Measurements from ENCODE around the gene COL9A3.

Gene COL9A3

DNA sequence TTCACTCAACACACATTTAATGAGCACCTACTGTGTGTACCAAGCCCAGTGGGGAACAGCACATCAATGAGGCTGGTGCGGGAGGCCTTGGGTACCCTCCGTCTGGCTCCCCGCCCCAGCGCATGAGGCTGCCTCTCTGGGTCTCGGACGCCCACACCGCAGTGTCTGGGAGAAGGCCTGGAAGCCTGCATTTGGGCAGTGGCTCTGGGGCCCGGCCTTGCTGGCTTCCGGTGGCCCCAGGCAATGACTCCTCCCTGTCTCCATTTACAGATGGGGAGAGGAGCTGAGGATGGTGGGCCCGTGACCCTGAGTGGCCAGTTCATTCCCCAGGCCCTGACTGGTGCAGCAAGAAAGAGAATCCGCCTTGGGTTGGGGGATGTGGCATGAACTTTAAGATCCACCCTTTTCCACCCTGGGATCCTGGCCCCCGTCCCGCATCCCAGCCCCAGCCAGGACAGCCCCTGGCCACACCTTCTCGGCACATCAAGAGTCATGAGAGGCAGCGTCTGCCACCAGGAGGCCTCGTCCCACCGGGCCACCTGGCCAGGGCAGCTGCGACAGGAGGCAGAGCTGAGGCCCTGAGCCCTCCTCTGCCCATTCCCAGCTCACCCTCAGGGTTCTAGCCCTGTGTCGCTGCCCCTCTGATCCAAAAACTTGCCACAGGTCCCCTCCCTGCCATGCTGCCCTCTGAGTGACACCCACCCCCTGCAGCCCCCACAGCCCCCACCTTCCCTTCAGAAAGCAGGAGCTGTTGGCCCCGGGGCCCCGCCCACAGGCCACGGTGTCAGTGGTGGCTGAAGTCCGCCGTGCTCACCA lies 38.0 kb upstream of the COL9A3 start:
- DNase-seq, result no peak

DNA sequence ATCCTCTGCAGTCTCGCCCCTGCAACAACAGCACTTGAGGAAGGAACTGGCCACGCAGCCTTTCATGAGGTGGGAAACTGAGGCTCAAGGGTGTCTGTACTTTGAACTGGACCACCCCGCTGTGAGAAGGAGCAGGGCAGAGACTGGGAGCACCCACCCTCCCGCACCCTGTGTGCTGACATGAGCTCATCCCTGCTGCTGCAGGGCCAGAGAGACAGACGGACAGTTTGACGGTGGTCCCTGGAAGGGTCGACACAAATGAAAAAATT lies 37.5 kb upstream of the COL9A3 start:
- no peak for DNase-seq

DNA sequence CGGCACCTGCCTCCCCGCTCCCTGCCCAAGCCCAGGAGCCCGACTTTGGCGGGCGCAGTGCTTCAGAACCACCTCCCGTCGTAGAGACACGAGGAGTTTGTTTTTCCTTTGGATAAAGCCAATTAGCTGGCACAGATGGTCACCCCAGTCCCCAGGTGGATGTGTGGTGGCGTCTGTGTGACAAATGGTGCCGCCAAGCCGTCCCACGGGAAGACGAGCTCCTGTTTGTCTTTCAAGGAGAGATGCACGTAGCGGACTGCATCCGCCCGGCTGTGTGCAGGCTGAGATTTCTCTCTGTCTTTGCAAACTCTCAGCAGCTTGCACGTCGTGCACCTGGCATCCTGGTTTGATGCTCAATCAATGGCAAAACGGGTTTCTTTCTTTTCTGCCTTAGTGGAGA lies 36.6 kb upstream of the COL9A3 start:
- no peak for DNase-seq

DNA sequence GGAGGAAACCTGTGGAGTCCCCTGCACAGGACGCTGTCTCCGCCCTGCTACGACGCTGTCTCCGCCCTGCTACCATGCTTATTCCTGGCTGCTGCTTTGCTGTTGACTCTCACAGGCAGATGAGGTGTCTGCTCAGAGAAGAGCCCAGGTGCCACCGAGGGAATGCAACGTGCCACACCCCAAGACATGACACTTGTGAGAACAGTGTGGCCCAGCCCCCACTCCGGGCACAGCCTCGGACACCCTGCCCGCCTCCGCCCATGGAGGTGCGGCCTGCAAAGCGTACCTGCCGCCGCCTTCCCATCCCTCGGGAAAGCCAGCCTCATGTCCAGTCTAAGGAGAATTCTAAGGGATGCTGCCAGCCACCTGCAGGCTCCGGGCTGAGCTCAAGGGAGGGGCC lies 36.2 kb upstream of the COL9A3 start:
- no peak for DNase-seq

DNA sequence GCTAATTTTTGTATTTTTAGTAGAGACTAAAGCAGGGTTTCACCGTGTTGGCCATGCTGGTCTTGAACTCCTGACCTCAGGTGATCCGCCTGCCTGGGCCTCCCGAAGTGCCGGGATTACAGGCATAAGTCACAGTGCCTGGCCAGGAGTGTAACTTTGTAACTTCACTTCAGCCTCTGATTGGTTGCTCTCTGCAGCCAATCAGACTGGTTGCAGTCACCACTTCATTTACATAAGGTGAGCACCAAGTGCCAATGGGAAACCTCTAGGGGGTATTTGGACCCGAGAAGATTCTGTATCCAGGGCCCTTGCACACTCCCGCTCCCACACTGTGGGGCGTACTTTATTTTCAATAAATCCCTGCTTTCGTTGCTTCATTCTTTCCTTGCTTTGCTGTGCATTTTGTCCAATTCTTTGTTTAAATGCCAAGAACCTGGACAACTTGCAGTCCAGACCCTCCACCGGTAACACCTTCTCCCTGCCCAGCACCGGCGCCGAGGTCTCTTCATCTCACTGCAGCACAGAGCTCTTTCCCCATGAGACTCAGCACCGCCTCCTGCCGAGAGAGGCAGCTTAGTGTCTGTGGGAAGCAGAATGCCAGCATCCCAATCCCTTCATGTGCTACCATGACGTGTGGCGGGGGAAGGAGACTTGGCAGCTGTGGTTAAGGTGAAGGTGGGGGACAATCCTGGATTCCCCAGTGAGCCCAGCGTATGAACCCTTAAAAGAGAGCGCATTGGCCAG lies 34.5 kb upstream of the COL9A3 start:
- no peak for DNase-seq

DNA sequence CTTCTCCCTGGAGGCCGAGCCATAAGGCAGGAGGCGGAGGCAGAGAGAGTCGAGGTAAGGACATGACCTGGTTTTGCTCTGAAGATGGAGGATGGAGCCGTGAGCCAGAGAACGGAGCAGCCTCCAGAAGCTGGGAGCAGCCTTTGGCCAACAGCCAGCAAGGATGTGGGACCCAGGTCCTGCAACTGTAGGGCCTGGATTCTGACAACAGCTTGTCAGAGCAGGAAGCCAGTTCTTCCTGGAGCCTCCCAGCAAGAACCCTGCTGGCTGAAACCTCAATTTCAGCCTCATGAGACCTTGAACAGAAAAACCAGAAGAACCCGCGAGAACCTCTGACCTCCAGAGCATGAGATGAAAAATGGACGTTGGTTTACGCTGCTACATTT lies 34.0 kb upstream of the COL9A3 start:
- no peak for DNase-seq

DNA sequence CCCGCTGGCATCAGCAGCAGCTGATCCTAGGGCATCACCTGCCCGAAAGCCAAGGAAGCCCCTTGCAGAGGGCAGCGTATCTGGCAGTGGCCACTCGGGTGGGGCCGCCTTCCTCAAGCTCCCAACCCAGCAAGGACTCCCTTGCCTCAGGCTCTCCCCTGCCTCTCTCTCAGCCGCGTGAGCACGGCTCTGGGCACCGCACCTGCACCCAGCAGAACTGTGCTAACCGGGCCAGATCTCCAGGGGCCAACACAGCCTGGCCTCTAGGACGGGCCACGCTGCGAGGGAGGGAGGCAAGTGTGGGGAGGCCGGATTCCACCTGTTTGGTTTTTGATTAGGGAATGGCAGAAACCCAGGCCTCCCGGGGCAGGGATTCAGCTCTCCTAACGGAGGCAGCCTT lies 32.4 kb upstream of the COL9A3 start:
- DNase-seq, result no peak

DNA sequence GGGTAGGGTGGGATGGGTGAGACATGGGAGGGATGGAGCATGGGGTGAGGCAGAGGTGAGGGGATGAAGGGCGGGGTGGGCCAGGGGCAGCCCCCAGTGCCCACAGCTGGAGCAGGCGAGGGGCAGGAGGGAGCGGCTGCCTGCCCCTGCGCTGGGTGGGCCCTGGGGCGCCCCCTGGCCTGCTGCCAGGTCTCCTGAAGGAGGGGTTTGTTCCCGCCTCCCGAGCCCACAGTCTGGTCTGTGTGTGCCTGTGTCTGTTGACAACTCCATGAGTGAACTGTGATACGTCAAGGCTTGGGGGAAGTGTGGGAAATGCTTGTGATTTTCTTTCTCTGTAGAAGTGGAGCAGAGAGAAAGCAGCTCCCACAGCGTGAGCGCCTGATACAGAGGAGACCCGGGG lies 31.5 kb upstream of the COL9A3 start:
- DNase-seq, result no peak

DNA sequence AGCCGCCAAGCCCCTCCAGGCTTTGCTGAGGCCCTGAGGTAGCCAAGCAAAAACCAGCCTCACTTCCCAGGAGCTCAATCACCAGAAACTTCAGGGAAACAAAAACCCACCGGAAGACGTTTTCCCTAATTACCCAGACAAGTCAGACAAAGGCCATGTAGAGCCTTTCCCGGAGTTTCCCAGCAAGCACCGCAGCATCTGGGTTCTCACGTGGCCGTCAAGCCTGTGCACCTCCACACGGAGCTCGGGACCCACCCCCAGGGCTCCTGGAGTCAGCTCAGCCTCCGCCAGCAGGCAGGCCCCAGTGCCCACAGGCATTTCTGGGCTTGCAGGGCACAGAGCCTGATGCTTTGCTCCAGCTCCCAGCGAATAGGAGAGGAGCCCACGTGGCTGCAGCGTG lies 30.7 kb upstream of the COL9A3 start:
- DNase-seq, result peak in 6 of 56 donors; percentile 8 to 54 (median 30)

DNA sequence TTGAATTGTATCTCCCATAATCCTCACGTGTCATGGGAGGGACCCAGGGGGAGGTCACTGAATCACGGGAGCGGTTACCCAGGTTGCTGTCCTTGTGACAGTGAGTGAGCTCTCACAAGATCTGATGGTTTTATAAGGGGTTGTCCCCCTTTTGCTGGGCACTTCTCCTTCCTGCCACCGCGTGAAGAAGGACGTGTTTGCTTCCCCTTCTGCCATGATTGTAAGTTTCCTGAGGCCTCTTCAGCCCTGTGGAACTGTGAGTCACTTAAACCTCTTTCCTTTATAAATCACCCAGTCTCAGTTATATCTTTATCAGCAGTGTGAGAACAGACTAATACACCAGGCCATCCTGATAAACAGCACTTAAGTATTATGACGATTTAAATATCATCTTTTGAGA lies 29.5 kb upstream of the COL9A3 start:
- DNase-seq, result no peak

DNA sequence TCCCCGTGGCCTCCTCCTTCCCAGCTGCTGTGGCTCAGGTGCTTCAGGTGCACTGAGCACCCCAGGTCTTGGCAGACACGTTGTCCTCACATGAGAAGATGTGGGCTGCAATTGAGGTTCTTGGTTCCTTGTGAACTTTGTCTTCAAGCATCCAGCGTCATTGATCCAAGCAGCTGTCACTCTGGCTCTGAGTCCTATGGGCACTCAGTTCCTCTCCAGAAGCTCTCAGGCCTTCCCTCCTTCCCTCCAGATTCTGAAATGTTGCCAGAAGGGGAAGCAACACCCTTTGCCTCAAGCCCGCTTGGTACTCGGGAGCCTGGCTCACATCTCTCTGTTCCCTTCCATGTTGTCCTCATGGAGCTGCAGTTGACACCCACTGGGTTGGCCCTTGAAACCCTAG lies 29.0 kb upstream of the COL9A3 start:
- no peak for DNase-seq

DNA sequence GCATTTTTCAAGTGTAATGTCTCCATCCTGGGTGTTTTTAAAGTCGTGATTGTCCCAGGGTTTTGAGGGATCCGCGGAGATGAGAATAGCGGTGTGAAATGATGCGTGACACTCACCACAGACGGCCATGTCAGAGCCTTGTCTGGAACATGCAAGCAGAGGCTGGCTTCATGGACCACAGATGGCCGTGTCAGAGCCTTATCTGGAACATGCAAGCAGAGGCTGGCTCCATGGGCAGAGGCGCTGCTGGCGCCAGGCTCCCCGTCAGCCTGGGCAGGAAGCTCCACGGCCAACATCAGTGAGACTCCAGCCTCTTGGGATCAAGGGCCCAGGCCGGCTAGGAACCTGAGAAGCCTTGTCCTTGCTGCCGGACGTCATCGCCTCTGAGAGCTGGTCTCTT lies 28.2 kb upstream of the COL9A3 start:
- DNase-seq, result no peak

DNA sequence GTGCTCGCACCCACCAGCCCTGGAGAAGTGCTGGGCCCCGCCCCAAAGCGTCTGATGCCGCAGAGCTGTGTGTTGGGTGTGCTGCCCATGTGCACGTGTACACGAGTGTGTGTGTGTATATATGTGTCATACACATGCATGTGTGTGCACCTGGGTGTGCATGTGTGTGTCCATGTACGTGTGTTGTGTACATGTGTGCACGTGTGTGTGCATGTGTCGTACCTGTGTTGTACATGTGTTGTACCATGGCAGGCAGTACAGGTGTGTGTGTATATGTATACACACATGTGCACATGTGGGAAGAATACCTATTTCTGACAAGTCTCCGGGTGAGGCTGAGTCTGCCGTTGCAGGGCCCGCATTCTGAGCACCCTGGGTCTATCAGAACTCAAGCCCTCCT lies 26.8 kb upstream of the COL9A3 start:
- DNase-seq, result no peak

DNA sequence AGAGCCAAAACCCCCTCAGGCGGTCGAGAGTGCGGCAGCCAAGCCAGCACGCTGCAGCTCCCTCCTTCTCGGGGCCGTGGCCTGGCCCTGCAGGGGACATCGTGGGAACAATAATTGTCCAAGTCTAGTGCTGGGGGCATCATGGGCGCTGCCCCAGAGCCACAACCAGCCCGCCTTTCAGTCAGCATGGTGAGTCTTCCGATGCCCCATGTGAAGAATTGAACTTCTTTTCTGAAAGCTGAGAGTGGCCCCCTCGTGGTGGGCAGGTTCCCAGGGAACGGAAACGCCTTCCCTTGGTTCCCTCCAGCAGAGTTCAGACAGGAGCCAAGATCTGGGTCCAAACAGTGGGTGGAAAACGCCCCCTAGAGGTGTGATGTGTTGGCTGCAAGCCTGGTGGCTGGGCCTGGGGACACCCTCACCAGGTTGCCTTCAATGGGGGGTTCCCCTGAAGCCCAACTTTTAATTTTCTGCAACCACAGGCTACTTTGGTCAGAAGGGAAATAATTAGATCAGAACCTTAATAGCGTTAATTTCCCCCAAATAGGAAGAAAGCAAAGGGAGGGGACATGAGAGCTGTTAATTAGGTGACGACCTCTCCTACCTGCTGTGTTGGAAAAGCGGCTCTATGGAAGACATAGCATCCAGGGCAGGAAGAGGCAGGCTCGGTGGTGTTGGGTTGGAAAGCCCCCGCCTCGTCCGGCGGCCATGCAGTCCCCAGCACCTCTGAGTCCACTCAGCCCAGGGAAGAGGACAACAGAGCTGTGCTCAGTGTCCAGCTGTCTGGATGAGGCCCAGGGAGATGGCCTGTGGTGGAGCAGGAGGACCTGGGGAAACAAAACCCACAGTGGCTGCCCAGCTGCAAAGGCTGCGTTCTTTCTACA lies 25.3 kb upstream of the COL9A3 start:
- DNase-seq, result peak in 54 of 56 donors; percentile 31 to 94 (median 81)

DNA sequence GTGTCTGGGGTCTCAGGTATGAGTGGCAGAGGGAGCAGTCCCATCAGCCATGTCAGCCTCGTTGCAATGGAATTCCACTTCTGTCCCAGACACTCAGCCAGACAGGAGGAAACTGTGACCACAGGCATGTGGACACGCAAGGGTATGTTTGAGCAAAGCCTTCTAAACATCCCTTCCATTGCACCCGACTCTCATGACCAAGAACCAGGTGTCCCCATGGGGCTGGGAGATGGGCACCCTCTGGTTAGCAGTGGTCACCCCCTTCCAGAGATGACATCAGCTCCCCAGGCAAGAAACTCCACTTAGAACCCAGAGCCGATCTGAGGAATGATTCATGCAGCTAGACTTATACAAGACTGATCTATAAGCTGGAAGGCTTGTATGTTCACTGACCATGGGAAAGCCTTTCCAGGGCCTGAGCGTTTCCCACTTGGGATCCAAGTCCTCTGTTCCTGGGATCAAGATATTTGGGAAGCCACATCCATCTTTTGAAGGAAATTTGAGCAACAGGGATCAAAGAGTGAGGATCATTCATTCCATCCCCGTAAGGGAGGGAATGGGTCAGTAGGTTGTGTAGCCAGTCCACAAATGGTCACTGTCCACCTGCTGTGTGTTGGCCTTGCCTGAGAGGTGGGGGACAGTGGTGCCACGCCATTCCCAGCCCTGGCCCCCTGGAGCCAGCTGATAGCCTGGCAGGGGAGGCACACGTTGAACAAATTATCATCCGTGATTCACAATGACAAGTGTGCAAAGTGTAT lies 24.5 kb upstream of the COL9A3 start:
- no peak for DNase-seq

DNA sequence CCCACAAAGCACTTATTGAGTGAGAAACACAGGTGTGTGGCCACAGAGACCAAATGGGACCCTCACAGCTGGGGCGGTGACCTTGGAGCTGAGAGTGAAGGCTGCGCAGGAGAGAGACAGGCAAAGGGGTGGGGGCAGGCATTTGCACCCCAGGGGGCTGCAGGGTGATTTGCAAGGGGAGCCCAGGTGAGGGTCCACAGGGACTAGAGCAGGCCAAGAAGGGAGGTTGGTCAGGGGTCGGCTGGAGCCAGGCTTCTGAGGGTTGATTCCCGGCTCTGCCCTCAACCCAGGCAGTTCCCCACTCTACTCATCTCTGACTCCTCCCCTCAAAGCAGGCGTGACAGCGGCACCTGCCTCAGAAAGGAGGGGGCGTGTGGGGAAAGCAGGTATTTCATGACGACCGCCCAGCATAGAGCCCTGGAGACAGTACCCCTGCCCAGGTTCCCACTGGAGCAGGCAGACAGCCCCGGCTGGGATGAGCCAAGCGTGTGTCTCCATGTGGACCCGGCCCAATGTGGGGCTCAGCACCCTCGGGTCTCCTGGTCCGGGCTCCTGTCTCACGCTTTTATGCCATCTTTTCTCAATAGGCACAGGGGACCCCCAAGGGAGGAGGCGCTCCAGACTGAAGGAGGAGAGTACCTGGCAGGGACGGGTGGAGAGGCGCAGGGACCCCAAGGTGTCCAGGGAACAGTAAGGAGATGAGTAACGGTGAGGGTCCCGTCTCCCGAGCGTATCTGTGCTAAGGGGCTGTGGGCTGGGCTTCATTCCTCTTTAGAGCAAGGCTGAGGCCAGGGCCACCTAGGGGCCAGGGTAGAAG lies 23.7 kb upstream of the COL9A3 start:
- DNase-seq, result peak in 2 of 56 donors; percentile 9 to 27

DNA sequence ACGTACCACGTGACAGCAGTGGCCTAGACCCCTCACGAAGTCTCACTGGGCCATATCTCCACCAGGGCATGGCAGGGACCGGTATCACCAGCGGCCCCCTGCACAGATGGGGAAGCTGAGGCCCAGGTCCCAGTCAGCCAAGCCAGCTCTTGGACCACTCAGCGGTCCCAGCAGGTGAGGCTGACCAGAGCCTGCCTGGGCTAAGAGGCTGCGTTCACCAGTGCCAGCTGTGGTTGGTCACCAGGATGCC lies 23.2 kb upstream of the COL9A3 start:
- no peak for DNase-seq

DNA sequence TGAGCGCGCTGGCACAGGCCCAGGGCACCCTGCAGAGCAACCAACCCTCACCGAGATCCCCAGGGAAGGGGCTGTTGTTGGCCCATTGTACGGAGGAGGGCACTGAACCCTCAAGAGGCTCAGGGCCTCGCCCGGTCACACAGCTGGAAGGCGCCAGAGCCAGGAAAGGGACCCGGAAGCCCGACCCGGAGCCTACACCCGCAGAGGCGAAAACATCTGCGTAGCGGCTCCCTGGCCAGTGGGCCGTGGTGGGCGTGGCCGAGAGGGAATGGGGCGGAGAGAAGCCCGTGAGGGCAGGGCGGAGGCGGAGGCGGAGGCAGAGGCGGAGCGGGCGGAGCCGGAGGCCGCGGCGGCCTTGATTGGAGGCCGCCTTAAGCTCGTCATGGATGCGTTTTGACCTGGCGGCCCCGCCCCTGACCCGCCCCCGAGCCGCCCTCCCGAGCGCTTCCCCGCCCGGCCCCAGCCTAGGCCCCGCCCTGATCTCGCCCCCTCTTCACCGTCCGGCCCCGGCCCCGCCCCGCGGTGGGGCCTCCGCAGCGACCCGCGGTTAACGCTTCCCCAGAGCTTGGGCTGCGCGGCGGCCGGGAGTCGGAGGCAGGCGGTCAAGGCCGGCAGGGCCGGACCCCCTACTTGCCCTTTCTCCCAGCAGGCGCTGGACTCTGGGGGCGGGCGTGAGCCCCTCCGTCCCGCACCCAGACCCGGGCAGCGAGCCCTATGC lies 22.7 kb upstream of the COL9A3 start:
- DNase-seq, result peak; percentile 63 to 100 (median 92)

DNA sequence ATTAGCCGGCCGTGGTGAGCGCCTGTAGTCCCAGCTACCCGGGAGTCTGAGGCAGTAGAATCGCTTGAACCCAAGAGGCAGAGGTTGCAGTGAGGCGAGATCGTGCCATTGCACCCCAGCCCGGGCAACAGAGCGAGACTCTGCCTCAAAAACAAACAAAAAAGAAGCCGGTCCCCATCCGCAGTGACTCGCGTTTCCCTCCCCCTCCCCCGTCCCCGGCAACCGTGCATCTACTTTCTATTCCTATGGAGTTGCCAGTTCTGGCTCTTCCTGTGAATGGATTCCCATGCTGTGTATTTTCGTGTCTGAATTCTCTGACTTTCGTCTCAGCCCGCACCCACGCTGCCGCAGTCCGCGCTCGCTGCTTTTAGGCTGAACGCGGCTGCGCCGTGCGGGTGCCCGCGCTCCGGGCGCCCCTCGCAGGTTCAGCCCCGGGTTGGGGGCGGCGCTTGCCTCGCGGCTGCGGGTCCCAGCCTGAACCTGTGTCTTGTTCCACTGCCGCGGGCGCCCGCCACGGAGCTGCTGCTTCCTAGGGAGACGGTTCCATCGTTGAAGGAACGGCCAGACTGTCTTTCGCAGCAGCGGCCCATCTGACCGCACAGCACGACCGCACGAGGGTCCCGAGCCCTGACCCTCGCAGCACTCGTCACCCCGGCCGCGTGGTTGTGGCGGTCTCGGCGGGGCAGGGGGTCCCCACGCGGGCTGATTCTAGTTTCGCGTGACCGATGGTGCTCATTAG lies 21.7 kb upstream of the COL9A3 start:
- DNase-seq, result peak in 41 of 56 donors; percentile 17 to 73 (median 43)
